HepG2 (cell line): ENCODE results near the gene FAM219B. TPM values are rescaled to one million over a fixed set of nuclear protein-coding genes. Genes with fewer than 3 reads are reported as not detected.

Source experiments
- IRF9 ChIP-seq: sonication (generic); formaldehyde crosslinking; IDR thresholded peaks from 2 replicates; pipeline ENCODE4 v1.8.0; 2022; ENCODE audit warnings: missing genetic modification reagents, mild to moderate bottlenecking, borderline replicate concordance
- MYNN ChIP-seq: sonication (generic); formaldehyde crosslinking; IDR thresholded peaks from 2 replicates; pipeline ENCODE4 v1.4.0; 2020; ENCODE audit warnings: mild to moderate bottlenecking, low read depth, missing genetic modification reagents
- RFXANK ChIP-seq: IDR thresholded peaks from 2 replicates; pipeline ENCODE4 v1.6.1; 2016
- SMAD1 ChIP-seq: sonication (generic); formaldehyde crosslinking; IDR thresholded peaks from 2 replicates; pipeline ENCODE4 v1.4.0; 2020; ENCODE audit warnings: missing genetic modification reagents, low read depth, mild to moderate bottlenecking, borderline replicate concordance
- TFDP2 ChIP-seq: sonication (generic); formaldehyde crosslinking; IDR thresholded peaks from 2 replicates; pipeline ENCODE4 v1.4.0; 2020; ENCODE audit warnings: missing genetic modification reagents
- TRIM22 ChIP-seq: fragments of 450-650 bp; IDR thresholded peaks from 2 replicates; pipeline ENCODE4 v1.6.1; 2017
- ZNF260 ChIP-seq: sonication (generic); formaldehyde crosslinking; IDR thresholded peaks from 2 replicates; pipeline ENCODE4 v1.4.0; 2020; ENCODE audit warnings: missing genetic modification reagents, low read depth, mild to moderate bottlenecking, borderline replicate concordance
- ZNF326 ChIP-seq: sonication (generic); formaldehyde crosslinking; IDR thresholded peaks from 2 replicates; pipeline ENCODE4 v1.4.0; 2020; ENCODE audit warnings: missing genetic modification reagents, borderline replicate concordance
- ZNF513 ChIP-seq: sonication (generic); formaldehyde crosslinking; conservative IDR thresholded peaks from 2 replicates; pipeline ENCODE4 v1.5.0; 2020; ENCODE audit warnings: missing genetic modification reagents
- ZNF567 ChIP-seq: sonication (generic); formaldehyde crosslinking; IDR thresholded peaks from 2 replicates; pipeline ENCODE4 v1.8.1; 2023; ENCODE audit warnings: mild to moderate bottlenecking, missing genetic modification reagents, borderline replicate concordance
- ZNF646 ChIP-seq: sonication (generic); formaldehyde crosslinking; IDR thresholded peaks from 2 replicates; pipeline ENCODE4 v1.9.0; 2021; ENCODE audit warnings: mild to moderate bottlenecking, missing genetic modification reagents
- ZNF652 ChIP-seq: IDR thresholded peaks from 2 replicates; pipeline ENCODE4 v1.6.1; 2016; ENCODE audit warnings: low read depth, borderline replicate concordance
- ZNF780A ChIP-seq: sonication (generic); formaldehyde crosslinking; IDR thresholded peaks from 2 replicates; pipeline ENCODE4 v1.8.0; 2022; ENCODE audit warnings: mild to moderate bottlenecking, missing genetic modification reagents, moderate library complexity
- polyA plus RNA-seq, 8 experiments: library from polyadenylated mRNA; depleted of rRNA in 3 of 8; stranded (reverse) in 7 of 8; unstranded in 1 of 8; fragments of >200 nt; fragmentation: Illumina TruSeq in 4 of 8; extraction: Trizol in 4 of 8; gene quantifications; 2 replicates each; pipeline versions ENCODE4 v1.2.1 to v1.2.3, GENCODE V29; 2011 to 2016; ENCODE audit warnings: low read depth in 4 of 8, missing spikeins in 1 of 8, mixed read lengths in 1 of 8; ENCODE audit not compliant: insufficient read depth in 1 of 8
- total RNA-seq, 5 experiments: library from RNA; depleted of rRNA; stranded (reverse); fragments of >200 nt; fragmentation: Illumina TruSeq; extraction: Trizol; gene quantifications; 2 replicates each; pipeline ENCODE4 v1.2.3, GENCODE V29; 2016; ENCODE audit warnings: low read depth in 1 of 5

The FAM219B gene
- total and polyA plus RNA-seq, 2 of the 13 experiments (the other 11 are each of a cell fraction or from before 2014, with no cell fraction given), result 36.6 to 50.2 TPM

GRCh38 chr15:74906067-74906449 lies 593 bp downstream of the FAM219B start (continued):
- TF ChIP-seq ZNF646 (CRISPR knock-in tag), result no peak
- TF ChIP-seq RFXANK (CRISPR knock-in tag), result no peak
- no peak for TF ChIP-seq TFDP2 (CRISPR knock-in tag)
- TF ChIP-seq ZNF513, result no peak
- no peak for TF ChIP-seq TRIM22
- no peak for TF ChIP-seq ZNF326
- TF ChIP-seq ZNF260 (CRISPR knock-in tag), result no peak
- TF ChIP-seq ZNF567 (CRISPR knock-in tag), result 0 out of 2 replicates have a peak, but pooled peaks have one; percentile 22
- TF ChIP-seq IRF9 (CRISPR knock-in tag), result no peak
- TF ChIP-seq SMAD1, result no peak
- TF ChIP-seq ZNF780A, result no peak
- no peak for TF ChIP-seq ZNF652 (CRISPR knock-in tag)
- no peak for TF ChIP-seq MYNN
- TF ChIP-seq, all 625 proteins: peak for 10
